Right renal cortex interstitium (tissue), 3 donors: ENCODE measurements around the gene MT1B. TPM values are rescaled to one million over a fixed set of nuclear protein-coding genes. Genes with fewer than 3 reads are reported as not detected.

ENCODE experiments used
- DNase-seq, 3 donors: peaks; one replicate each; pipeline ENCODE4 v3.0.0-alpha.2; 2013; ENCODE audit warnings: low read depth in 3 of 3, low spot score in 2 of 3
- polyA plus RNA-seq, 3 donors: library from polyadenylated mRNA; unstranded; fragments of 120-200 nt; gene quantifications; one replicate each; pipeline ENCODE4 v1.2.1, GENCODE V29; 2013; ENCODE audit not compliant: insufficient read length in 3 of 3

MT1B gene
- polyA plus RNA-seq, 3 donors, result not detected

DNA sequence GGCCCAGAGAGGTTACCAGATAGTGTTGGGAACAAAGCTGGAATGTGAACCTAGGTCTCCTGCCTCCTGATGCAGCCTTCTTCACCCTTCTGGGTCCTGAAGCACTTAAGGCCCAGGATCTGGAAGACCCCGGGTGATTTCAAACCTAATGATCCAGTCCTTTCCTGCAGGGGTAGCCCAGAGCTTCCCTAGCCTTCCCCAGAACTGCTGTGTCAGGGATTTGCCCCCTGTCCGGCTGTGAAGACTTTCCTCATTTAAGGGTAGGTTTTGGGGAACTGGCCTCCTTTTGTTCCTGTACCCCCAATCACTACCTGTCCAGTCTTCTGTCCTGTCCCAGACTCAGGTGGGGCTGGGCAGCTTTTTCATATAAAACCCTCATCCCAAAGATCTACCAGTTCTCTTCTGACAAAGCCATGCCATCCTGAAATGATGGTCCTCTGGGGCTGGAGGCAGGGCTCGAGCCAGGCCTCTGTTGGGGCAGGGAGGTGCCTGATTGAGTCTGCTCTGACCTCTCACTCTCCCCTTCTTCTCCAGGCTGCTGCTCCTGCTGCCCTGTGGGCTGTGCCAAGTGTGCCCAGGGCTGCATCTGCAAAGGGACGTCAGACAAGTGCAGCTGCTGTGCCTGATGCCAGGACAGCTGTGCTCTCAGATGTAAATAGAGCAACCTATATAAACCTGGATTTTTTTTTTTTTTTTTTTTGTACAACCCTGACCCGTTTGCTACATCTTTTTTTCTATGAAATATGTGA is 31.9 kb downstream of the MT1B start:
- no peak for DNase-seq

DNA sequence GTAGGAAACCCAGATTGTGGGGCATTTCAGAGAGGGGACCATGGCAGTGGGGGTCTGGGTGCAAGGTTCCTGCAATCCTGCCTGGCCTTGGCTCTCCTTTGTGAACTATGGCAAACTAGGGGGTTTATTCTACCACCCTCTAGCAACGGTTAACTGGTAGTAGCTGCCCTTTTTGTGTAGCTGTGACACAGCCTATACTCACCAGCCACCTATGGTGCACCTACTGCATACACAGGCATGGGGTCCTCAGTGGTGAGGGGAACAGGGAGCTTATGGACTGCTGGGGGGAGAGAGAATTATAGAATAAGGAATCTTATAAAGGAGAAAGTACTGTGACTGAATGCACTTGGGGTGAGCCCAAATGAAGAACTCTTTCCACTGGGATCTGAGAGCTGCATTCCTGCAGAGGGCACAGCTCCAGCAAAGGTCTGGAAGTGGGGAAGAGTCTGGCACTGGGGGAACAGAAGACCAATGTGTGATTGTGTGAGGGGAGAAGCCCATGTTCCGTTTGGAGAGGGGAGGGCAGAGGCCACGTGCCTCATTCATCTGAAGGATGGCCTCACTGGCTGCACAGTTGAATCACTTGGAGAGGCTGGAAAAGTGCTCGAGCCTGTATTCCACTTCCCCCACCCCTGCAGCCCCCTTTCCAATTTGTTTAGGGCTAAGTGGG is 32.7 kb downstream of the MT1B start:
- no peak for DNase-seq

DNA sequence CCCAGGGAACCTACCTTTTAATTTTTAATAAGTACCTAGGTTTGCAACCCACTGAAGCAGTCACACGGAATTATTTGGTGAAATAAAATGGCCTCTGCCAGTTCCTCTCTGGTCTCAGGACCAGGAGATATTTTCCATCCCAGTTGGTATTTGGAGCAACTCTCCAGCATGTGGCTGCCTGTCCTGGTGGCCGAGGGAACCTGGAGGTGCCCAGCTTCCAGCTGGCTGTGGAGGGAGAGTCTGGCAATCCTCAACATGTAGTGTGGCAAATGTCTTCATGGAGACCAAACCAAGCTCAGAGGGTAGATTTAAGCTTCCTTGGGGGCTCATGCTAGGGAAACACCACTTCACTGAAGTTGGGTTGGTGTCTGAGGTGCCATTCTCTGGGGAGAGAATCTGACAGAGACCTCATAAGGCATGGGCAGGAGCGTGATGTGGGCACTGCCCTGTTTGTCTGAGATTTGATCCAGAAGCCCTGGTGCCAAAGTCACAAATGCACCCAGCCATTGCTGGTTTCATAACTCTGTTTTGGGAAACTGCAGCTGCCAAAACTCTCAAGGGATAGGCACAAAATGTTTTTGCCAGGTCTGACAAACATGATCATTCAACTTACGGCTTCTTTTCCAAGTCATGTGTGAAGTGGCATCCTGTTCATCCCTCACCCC is 33.4 kb downstream of the MT1B start:
- DNase-seq, result no peak

DNA sequence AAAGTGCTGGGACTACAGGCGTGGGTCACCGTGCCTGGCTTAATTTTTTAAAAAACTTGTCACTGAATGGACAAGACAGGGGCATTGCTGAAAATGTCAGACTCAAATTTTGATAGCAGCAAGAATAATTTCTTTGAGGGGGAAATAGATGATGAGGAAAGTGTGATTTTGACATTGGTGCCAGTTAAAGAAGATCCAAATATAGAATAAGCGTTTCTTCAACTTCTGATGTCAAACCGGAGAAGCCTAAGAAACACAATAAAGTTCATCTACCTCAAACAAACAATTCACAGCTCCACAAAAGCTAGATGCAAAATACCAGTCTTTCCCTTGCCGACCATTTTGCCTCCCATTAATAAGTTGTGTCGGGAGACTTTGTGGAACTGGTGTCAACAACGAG is 35.1 kb downstream of the MT1B start:
- DNase-seq, result no peak

DNA sequence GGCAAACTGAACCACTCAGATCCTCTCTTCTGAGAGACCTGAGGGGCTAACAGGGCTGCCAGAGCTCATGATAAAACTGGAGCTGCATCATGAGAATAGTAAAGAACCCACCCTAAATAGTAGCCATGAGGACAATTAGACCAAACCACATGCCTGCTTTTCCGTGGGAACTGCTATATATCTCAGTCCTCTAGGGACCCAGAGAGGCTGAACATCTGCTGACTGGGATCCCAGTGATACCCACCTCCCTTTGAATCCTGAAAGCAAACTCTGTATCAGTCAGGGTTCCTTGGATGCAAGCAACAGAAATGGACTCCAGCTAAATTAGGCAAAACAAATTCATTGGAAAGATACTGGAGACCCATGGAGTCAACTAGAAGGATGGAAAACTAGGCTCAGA is 37.1 kb downstream of the MT1B start:
- DNase-seq, result no peak

DNA sequence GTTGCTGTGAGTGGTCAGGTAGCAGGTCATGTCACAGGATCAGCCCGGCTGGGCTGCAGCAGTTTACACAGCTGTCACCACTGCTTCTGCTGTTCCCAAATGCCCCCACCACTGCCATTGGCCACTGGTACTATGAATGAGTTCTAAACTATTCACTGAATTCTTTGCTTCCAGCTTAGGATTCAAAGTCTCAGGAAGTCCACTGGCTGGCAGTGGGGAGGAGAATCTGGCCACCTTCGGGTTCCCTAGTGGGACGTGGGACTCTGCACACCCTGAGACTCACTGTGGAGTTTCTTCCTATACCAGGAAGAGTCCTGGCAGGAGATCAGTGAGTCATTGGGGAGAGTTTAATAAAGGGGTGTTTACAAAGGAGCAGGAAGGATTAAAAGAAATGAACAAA is 37.5 kb downstream of the MT1B start:
- DNase-seq, result no peak

DNA sequence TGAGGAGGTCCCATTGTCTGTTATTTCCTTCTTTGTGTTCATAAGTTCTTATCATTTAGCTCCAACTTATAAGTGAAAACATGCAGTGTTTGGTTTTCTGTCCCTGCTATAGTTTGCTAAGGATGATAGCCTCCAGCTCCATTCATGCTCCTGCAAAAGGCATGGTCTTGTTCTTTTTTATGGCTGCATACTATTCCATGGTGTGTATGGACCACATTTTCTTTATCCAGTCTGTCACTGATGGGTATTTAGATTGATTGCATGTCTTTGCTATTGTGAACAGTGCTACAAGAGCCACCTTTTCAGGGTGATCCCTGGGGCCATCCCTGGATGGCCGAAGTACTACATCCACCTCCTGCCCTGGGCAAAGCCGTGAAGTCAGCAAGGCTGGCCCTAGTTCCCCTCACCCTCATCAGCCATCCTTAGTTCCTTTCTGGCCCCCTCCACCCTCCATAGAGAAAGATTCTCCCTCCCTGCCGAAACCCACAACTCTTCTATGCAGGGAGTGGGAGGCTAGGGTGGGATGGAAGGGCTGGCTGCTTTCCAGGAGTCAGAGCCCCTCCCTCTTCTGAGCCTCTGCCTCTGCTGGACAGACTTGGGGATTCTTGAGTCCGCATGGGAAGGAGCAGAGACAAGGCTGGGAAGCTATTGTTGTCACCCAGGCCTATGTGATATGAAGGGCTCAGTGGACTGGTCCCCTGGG is 38.9 kb downstream of the MT1B start:
- no peak for DNase-seq

DNA sequence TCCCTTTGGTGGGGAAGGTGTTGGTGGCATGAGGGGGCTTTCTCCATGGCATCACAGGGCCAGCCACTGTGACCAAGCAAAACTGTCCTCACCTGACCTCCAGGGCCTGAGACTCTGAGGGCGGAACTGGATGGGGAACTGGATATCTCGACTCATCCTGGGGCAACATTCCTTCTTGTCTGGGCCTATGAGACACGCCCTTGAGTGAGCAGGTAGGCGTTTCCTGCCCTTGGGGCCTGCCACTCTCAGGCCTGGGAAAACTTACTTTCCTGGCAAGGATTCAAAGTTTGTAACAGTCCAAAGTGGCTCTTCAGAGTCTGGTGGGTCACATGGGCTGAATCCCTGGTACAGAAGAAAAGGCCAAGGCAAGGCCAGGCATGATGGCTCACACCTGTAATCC is 40.2 kb downstream of the MT1B start:
- DNase-seq, result no peak

DNA sequence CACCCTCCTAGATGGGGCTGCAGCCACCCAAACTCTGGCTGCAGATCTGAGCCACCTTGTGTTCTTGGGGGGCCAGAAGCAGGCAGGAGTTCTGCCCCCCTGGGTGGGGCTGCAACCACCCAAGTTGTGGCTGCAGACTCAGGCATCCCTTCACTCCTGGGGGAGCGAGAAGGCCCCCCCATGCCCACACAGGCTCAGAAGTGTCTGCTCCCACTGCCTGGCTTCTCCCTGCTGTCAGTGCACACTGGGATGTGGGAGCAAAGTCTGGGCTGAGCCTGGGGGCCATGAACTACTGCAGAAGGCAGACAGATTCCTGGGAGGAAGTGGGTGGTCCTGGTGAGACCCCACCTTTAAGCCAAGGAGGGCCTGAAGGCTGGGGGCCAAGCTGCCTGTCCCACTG is 43.6 kb downstream of the MT1B start:
- DNase-seq, result no peak

DNA sequence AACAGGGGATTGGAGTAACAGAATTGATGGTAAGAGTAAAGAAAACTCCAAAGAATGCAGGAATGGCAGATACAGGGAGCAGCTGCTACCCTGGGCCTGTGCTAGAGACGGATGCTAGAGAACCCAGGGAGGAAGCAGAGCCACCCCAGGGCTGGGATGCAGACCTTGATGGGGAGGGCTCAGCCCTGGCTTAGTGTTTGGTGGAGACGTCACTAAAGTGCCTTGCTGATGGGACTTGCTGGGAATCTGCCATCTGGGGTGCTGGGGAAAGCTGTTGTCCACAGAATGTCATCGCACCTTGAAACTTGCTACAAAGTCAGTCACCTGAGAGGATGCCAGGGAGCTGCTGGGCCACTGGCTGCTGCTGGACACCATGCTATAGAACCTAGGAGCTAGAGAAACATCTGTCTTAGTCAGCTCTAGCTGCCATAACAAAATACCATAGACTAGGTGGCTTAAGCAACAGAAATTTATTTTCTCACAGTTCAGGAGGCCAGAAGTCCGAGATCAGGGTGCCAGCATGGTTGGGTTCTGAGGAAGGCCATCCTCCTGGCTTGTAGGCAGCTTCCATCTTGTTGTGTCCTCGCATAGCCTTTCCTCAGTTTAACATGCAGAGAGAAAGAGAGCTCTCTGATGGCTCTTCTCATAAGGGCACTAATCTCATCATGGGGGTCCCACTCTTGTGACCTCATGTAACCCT is 45.9 kb downstream of the MT1B start:
- DNase-seq, result no peak

DNA sequence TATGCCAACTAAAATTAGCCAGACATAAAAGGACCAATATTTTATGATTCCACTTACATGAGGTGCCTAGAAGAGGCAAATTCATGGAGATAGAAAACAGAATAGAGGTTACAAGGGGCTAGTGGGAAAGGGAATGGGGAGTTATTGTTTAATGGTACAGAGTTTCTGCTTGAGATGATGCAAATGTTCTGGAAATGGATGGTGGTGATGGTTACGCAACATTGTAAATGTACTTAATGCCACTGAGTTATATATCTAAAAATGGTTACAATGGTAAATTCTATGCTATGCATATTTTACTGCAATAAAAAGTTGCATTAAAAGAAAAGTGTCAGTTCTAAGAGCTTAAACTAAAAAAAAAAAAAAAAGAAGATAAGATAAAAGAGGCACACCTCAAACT is 48.5 kb downstream of the MT1B start:
- DNase-seq, result no peak

DNA sequence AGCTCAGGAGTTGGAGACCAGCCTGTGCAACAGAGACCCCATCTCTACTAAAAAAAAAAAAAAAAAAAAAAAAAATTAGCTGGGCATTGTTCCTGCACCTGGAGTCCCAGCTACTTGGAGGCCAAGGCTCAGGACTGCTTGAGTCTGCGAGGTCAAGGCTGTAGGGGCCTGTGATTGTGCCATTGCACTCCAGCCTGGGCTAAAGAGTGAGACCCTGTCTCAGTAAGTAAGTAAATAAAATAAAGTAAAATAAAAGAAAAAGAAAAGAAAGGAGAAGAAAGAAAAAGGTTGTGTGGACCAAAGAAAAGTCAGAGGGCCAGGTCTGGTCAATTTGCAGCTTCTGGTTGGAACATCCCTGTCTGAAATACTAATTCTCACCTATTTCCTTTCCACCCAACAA is 48.9 kb downstream of the MT1B start:
- no peak for DNase-seq

DNA sequence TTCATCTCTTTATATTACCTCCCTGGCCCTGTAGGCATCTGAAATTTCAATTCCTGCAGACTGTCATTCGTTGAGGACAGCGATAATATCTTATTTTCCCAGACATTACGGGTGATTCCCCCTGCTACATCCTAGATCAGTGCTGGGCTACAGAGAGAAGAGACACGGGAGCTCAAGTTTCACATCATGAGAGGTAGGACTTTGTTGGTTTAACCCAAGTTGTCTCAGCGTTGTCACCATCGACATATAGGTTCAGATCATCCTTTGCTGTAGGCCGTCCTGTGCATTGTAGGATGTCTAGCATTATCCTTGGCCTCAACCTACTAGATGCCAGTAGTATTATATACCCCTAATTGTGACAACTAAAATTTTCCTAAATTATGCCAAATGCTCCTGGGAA is 49.8 kb downstream of the MT1B start:
- no peak for DNase-seq

Other genes starting within 250 kb of the MT1B start
- gene AMFR, start 226.3 kb upstream of the MT1B start, polyA plus RNA-seq, result 100 to 1,000 TPM; 147 to 150 (median 149) TPM
- 100 to 1,000 TPM; 133 to 153 (median 147) TPM for gene NUDT21, start 200.6 kb upstream of the MT1B start, polyA plus RNA-seq
- gene OGFOD1, start 200.3 kb upstream of the MT1B start, polyA plus RNA-seq, result 10 to 100 TPM; 36.2 to 38.5 (median 36.3) TPM
- gene BBS2, start 131.9 kb upstream of the MT1B start, polyA plus RNA-seq, result 100 to 1,000 TPM; 109 to 120 (median 115) TPM
- not detected for gene MT4, start 86.8 kb upstream of the MT1B start, polyA plus RNA-seq
- 1 to 10 TPM; 1.1 to 1.6 (median 1.2) TPM for gene MT3, start 62.4 kb upstream of the MT1B start, polyA plus RNA-seq
- gene MT2A, start 43.3 kb upstream of the MT1B start, polyA plus RNA-seq, result 10 to 100 TPM; 19.4 to 22.9 (median 20.3) TPM
- 10 to 100 TPM; 20.7 to 35.2 (median 24.9) TPM for gene MT1E, start 26.1 kb upstream of the MT1B start, polyA plus RNA-seq
- gene MT1M, start 19.2 kb upstream of the MT1B start, polyA plus RNA-seq, result not detected
- not detected for gene MT1A, start 13.2 kb upstream of the MT1B start, polyA plus RNA-seq
- gene MT1F, start 6.1 kb downstream of the MT1B start, polyA plus RNA-seq, result 10 to 100 TPM; 49.5 to 56.3 (median 54.3) TPM
- 10 to 100 TPM; 20.7 to 74.0 (median 51.1) TPM for gene MT1G, start 16.2 kb downstream of the MT1B start, polyA plus RNA-seq
- gene MT1H, start 17.9 kb downstream of the MT1B start, polyA plus RNA-seq, result 10 to 100 TPM in 2 of 3 donors, 1 to 10 TPM in 1; 3.8 to 23.4 (median 12.6) TPM
- 10 to 100 TPM; 24.8 to 34.0 (median 26.2) TPM for gene MT1X, start 30.6 kb downstream of the MT1B start, polyA plus RNA-seq
- 10 to 100 TPM; 78.0 to 85.4 (median 81.1) TPM for gene NUP93, start 78.2 kb downstream of the MT1B start, polyA plus RNA-seq
- 10 to 100 TPM; 39.3 to 61.0 (median 39.5) TPM for gene SLC12A3, start 213.3 kb downstream of the MT1B start, polyA plus RNA-seq